ENCODE data around the gene HDAC4. TPM values are rescaled to one million over a fixed set of nuclear protein-coding genes. Genes with fewer than 3 reads are reported as not detected.

HDAC4 gene
- total and polyA plus RNA-seq, 9 of the 15 experiments (the other 6 are each of a cell fraction or from before 2014, with no cell fraction given): 0.11 to 20.2 (median 4.0) TPM

DNA sequence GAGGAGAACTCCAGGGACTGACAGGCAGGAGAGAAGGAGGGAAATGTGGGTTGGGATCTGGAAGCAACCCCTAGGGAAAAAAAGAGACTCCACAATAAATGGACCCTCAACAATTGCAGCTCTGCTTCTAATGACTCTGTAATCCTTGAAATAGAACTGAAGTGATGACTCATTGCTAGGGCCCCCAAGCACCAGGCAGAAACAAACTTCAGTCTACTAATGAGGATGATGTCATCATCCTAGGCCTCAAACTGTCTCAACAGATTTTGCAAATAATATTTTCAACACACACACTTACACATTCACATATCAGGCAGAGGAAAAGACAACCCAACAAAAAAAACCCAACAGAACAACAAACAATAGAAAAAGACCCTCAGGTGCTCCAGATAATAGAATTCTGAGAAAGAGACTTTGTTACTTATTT is 143.3 kb downstream of the HDAC4 start (continued):
- TF ChIP-seq TSHZ1 (CRISPR knock-in tag; IDR thresholded peaks at IDR 0.05) (no peak), ADNP (tag; IDR thresholded peaks at IDR 0.05) (no peak), ARID2 (IDR thresholded peaks at IDR 0.05) (no peak), NR1H2 (CRISPR knock-in tag; IDR thresholded peaks at IDR 0.05) (no peak), HINFP (tag; conservative IDR thresholded peaks at IDR 0.05; ENCODE audit: low read depth) (no peak), MEF2D (tag; conservative IDR thresholded peaks at IDR 0.05; ENCODE audit: low read depth) (peak; percentile 76), PHB2 (IDR thresholded peaks at IDR 0.05; ENCODE audit: low read depth) (no peak), PURB (CRISPR knock-in tag; IDR thresholded peaks at IDR 0.05; ENCODE audit: low read depth) (no peak), RBM34 (IDR thresholded peaks at IDR 0.05; ENCODE audit: borderline replicate concordance, insufficient read depth, low read length) (no peak), NFE2 (IDR thresholded peaks at IDR 0.05; ENCODE audit: low read depth) (peak; percentile 78), CC2D1A (IDR thresholded peaks at IDR 0.05) (no peak), POU5F1 (IDR thresholded peaks at IDR 0.05; ENCODE audit: borderline replicate concordance, low read depth, low read length, partially characterized antibody) (no peak), USF1 (CRISPR knock-in tag; IDR thresholded peaks at IDR 0.05) (no peak), ARNT (IDR thresholded peaks at IDR 0.05) (no peak), NR3C1 (CRISPR knock-in tag; IDR thresholded peaks at IDR 0.05) (no peak), NFIC (IDR thresholded peaks at IDR 0.05) (no peak), ZNF232 (CRISPR knock-in tag; IDR thresholded peaks at IDR 0.05) (no peak), ZEB2 (IDR thresholded peaks at IDR 0.05) (0 out of 2 replicates have a peak, but pooled peaks have one; percentile 10)
- TF ChIP-seq, protein P1, sequence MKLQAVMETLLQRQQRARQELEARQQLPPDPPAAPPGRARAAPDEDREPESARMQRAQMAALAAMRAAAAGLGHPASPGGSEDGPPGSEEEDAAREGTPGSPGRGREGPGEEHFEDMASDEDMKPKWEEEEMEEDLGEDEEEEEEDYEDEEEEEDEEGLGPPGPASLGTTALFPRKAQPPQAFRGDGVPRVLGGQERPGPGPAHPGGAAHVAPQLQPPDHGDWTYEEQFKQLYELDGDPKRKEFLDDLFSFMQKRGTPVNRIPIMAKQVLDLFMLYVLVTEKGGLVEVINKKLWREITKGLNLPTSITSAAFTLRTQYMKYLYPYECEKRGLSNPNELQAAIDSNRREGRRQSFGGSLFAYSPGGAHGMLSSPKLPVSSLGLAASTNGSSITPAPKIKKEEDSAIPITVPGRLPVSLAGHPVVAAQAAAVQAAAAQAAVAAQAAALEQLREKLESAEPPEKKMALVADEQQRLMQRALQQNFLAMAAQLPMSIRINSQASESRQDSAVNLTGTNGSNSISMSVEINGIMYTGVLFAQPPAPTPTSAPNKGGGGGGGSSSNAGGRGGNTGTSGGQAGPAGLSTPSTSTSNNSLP (IDR thresholded peaks at IDR 0.05; ENCODE audit: borderline replicate concordance, low read depth, low read length): 0 out of 2 replicates have a peak, but pooled peaks have one; percentile 22
- TF ChIP-seq, protein P2, sequence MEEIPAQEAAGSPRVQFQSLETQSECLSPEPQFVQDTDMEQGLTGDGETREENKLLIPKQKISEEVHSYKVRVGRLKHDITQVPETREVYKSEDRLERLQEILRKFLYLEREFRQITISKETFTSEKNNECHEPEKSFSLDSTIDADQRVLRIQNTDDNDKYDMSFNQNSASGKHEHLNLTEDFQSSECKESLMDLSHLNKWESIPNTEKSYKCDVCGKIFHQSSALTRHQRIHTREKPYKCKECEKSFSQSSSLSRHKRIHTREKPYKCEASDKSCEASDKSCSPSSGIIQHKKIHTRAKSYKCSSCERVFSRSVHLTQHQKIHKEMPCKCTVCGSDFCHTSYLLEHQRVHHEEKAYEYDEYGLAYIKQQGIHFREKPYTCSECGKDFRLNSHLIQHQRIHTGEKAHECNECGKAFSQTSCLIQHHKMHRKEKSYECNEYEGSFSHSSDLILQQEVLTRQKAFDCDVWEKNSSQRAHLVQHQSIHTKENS (CRISPR knock-in tag; IDR thresholded peaks at IDR 0.05): no peak
